Tongue (tissue), 2 donors: Measurements from ENCODE around the gene HCRTR1. TPM values are rescaled to one million over a fixed set of nuclear protein-coding genes. Genes with fewer than 3 reads are reported as not detected.

Source experiments
- DNase-seq: peaks from one replicate; pipeline ENCODE4 v3.0.0-alpha.2; 2015
- total RNA-seq: library from RNA; depleted of rRNA; stranded (reverse); fragments of >200 nt; gene quantifications from one replicate; pipeline ENCODE4 v1.2.3, GENCODE V29; 2014

HCRTR1 gene
- total RNA-seq, result not detected

- DNase-seq, result no peak
Observed at GRCh38 chr1:31617218-31617915, at the start of gene HCRTR1. HCRTR1 (plus strand) TSS chr1:31617689; CDS start chr1:31619193, 1,504 bp downstream.

GRCh38 chr1:31567956-31568570 lies 49.4 kb upstream of the HCRTR1 start:
- DNase-seq, result no peak

GRCh38 chr1:31568895-31569595 lies 48.4 kb upstream of the HCRTR1 start:
- DNase-seq, result no peak

- no peak for DNase-seq
Observed at GRCh38 chr1:31569596-31570173, 47.8 kb upstream of the HCRTR1 start.

- no peak for DNase-seq
Observed at GRCh38 chr1:31570228-31570627, 47.3 kb upstream of the HCRTR1 start.

GRCh38 chr1:31570906-31571305 lies 46.6 kb upstream of the HCRTR1 start:
- DNase-seq, result no peak

- no peak for DNase-seq
Observed at GRCh38 chr1:31571340-31572295, 45.9 kb upstream of the HCRTR1 start.

GRCh38 chr1:31572323-31573104 lies 45.0 kb upstream of the HCRTR1 start:
- no peak for DNase-seq

- DNase-seq, result no peak
Observed at GRCh38 chr1:31573261-31573660, 44.2 kb upstream of the HCRTR1 start.

GRCh38 chr1:31574749-31575368 lies 42.6 kb upstream of the HCRTR1 start:
- DNase-seq, result no peak

GRCh38 chr1:31575369-31576140 lies 41.9 kb upstream of the HCRTR1 start:
- no peak for DNase-seq

- DNase-seq, result no peak
Observed at GRCh38 chr1:31576201-31576669, 41.3 kb upstream of the HCRTR1 start, which contains the start of gene TINAGL1. TINAGL1 (plus strand) TSS chr1:31576515; CDS start chr1:31577149, 634 bp downstream.

GRCh38 chr1:31576743-31577455 lies 40.6 kb upstream of the HCRTR1 start:
- DNase-seq, result no peak

- no peak for DNase-seq
Observed at GRCh38 chr1:31577515-31578192, 39.8 kb upstream of the HCRTR1 start.

GRCh38 chr1:31579374-31579773 lies 38.1 kb upstream of the HCRTR1 start:
- DNase-seq, result peak; percentile 44

- no peak for DNase-seq
Observed at GRCh38 chr1:31580513-31580870, 37.0 kb upstream of the HCRTR1 start.

- no peak for DNase-seq
Observed at GRCh38 chr1:31580891-31581603, 36.4 kb upstream of the HCRTR1 start.
